Neural cell (in vitro differentiated cells): ENCODE data around the gene DDN.

Experiments used
- EP300 ChIP-seq: fragments of 450-650 bp; conservative IDR thresholded peaks from 2 replicates; pipeline ENCODE4 v1.6.1; 2014; ENCODE audit warnings: antibody characterized with exemption, mild to moderate bottlenecking, moderate library complexity; ENCODE audit not compliant: poor library complexity, severe bottlenecking
- EZH2 ChIP-seq: fragments of 200-600, 300-800 bp; shearing (Covaris generic), sonication (generic); IDR thresholded peaks from 2 replicates; pipeline ENCODE4 v1.6.1; 2014; ENCODE audit warnings: antibody characterized with exemption, low read length, borderline replicate concordance, mild to moderate bottlenecking; ENCODE audit not compliant: insufficient read depth, poor library complexity, severe bottlenecking
- POLR2AphosphoS5 ChIP-seq: IDR thresholded peaks from 2 replicates; pipeline ENCODE4 v1.6.1; 2012
- TF ChIP-seq, protein P1 (sequence below): IDR thresholded peaks from 2 replicates; pipeline ENCODE4 v1.6.1; 2012; ENCODE audit warnings: borderline replicate concordance
- TF ChIP-seq, protein P2 (sequence below): fragments of 450-650 bp; IDR thresholded peaks from 2 replicates; pipeline ENCODE4 v1.5.1; 2014; ENCODE audit warnings: antibody characterized with exemption, mild to moderate bottlenecking, moderate library complexity; ENCODE audit not compliant: poor library complexity, severe bottlenecking

DNA sequence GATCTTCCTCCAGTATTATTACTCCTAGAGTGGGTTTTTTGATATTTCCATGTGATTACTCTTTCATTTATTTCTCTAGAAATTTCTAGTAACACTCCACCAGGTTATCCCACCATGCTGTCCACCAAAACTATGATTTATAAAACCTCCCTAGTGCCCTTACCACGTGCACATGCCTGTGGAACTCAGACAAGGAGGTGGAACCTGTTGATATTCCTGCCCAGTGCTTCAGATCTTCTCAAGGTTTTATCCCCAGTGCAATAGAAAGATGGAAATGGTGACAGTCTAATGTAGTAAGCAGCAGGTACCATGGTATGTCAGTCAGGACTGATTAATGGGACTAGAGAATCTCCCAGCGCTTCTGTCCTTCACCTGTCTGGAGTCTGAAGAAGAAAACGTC lies 38.3 kb downstream of the DDN start:
- TF ChIP-seq EP300 (no peak), POLR2AphosphoS5 (no peak), EZH2 (no peak)
- TF ChIP-seq, protein P1, sequence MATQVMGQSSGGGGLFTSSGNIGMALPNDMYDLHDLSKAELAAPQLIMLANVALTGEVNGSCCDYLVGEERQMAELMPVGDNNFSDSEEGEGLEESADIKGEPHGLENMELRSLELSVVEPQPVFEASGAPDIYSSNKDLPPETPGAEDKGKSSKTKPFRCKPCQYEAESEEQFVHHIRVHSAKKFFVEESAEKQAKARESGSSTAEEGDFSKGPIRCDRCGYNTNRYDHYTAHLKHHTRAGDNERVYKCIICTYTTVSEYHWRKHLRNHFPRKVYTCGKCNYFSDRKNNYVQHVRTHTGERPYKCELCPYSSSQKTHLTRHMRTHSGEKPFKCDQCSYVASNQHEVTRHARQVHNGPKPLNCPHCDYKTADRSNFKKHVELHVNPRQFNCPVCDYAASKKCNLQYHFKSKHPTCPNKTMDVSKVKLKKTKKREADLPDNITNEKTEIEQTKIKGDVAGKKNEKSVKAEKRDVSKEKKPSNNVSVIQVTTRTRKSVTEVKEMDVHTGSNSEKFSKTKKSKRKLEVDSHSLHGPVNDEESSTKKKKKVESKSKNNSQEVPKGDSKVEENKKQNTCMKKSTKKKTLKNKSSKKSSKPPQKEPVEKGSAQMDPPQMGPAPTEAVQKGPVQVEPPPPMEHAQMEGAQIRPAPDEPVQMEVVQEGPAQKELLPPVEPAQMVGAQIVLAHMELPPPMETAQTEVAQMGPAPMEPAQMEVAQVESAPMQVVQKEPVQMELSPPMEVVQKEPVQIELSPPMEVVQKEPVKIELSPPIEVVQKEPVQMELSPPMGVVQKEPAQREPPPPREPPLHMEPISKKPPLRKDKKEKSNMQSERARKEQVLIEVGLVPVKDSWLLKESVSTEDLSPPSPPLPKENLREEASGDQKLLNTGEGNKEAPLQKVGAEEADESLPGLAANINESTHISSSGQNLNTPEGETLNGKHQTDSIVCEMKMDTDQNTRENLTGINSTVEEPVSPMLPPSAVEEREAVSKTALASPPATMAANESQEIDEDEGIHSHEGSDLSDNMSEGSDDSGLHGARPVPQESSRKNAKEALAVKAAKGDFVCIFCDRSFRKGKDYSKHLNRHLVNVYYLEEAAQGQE = no peak
- TF ChIP-seq, protein P2, sequence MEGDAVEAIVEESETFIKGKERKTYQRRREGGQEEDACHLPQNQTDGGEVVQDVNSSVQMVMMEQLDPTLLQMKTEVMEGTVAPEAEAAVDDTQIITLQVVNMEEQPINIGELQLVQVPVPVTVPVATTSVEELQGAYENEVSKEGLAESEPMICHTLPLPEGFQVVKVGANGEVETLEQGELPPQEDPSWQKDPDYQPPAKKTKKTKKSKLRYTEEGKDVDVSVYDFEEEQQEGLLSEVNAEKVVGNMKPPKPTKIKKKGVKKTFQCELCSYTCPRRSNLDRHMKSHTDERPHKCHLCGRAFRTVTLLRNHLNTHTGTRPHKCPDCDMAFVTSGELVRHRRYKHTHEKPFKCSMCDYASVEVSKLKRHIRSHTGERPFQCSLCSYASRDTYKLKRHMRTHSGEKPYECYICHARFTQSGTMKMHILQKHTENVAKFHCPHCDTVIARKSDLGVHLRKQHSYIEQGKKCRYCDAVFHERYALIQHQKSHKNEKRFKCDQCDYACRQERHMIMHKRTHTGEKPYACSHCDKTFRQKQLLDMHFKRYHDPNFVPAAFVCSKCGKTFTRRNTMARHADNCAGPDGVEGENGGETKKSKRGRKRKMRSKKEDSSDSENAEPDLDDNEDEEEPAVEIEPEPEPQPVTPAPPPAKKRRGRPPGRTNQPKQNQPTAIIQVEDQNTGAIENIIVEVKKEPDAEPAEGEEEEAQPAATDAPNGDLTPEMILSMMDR = no peak
